NCI-H2107 (cell line): ENCODE measurements around the gene PRC1.

Source experiments
- DNase-seq: peaks from one replicate; lab custom pipeline; 2025; lab: John Stamatoyannopoulos, UW

Gene PRC1

DNA sequence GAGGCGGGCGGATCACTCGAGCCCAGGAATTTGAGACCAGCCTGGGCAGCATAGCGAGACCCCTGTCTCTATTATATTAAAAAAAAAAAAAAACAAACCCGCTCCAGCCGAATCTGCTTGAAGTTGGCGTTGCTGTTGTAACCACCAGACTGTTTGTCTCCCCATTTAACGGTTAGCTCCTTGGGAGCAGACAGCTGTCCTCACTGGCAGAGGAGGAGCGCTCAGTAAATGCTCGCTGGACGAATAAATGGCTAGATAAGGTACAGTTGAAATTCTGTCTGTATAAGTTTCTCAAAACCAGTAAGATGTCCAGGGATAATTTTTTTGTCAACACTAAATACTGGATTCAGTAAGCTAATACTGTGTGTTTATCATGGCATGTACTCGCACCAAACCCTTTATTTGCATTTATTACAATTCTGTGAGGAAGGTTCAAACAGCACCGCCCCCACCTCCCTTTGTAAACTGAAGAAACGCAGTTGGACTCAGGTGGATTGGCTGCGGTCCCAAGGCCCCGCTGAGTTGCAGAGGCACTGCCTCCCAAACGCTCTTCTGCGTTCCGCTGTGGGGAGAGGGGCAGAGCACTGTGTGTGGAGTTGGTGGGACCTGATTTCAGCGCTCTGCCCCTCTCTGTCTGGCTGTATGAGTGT is 38.6 kb downstream of the PRC1 start:
- no peak for DNase-seq

GRCh38 chr15:90954712-90955623 is 39.4 kb downstream of the PRC1 start, which contains the start of gene RCCD1:
Gene RCCD1 (plus strand): TSS chr15:90954884. CDS start chr15:90956735, 1,851 bp downstream.
- DNase-seq, result no peak

GRCh38 chr15:90953947-90954711 is 40.2 kb downstream of the PRC1 start:
- no peak for DNase-seq

DNA sequence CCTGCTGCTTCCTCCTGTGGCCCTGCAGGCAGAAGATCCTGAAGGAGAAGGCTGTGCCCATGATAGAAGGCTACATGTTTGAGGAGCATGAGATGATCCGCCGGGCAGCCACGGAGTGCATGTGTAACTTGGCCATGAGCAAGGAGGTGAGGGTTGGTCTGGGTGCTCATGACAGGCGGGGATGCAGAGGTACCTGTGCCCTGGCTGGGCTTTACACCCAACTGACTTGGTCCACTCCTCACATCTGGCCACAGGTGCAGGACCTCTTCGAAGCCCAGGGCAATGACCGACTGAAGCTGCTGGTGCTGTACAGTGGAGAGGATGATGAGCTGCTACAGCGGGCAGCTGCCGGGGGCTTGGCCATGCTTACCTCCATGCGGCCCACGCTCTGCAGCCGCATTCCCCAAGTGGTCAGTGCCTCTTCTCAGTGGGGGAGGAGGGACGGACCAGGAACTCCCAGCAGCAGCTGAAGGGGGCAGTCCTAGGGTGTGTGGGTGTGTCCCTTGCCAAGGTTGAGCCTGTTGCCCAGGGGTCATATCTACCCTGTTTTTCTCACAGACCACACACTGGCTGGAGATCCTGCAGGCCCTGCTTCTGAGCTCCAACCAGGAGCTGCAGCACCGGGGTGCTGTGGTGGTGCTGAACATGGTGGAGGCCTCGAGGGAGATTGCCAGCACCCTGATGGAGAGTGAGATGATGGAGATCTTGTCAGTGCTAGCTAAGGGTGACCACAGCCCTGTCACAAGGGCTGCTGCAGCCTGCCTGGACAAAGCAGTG is 41.2 kb downstream of the PRC1 start:
- DNase-seq, result no peak

- DNase-seq, result no peak
These were observed 43.7 kb downstream of the PRC1 start for GRCh38 chr15:90950676-90951075.

DNA sequence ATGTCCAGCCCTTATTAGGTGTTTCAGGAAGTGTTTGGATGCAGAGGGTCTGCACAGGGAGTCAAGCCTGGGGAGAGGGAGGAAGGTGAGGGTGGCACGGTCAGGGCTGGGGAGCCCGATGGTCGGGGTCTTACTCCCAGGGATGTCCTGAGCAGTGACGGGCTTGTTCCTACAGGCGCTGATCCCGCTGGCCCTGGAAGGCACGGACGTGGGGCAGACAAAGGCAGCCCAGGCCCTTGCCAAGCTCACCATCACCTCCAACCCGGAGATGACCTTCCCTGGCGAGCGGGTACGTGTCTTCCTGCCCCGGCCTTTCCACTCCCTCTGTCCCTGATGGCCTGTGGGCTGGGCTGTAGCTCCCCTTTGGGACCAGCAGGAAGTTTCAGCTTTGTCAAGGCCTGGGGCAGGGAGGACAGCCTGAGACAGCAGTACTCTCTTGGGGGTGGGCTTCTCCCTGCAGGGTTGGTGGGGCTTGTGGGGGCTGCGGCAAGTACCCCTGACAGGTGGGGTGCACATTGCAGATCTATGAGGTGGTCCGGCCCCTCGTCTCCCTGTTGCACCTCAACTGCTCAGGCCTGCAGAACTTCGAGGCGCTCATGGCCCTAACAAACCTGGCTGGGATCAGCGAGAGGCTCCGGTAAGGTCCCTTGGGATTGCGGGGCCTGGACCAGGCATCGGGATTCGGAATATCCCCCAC is 44.2 kb downstream of the PRC1 start:
- no peak for DNase-seq

- no peak for DNase-seq
These were observed 45.8 kb downstream of the PRC1 start for GRCh38 chr15:90948506-90948905.

GRCh38 chr15:90947577-90948357 is 46.6 kb downstream of the PRC1 start:
- no peak for DNase-seq

DNA sequence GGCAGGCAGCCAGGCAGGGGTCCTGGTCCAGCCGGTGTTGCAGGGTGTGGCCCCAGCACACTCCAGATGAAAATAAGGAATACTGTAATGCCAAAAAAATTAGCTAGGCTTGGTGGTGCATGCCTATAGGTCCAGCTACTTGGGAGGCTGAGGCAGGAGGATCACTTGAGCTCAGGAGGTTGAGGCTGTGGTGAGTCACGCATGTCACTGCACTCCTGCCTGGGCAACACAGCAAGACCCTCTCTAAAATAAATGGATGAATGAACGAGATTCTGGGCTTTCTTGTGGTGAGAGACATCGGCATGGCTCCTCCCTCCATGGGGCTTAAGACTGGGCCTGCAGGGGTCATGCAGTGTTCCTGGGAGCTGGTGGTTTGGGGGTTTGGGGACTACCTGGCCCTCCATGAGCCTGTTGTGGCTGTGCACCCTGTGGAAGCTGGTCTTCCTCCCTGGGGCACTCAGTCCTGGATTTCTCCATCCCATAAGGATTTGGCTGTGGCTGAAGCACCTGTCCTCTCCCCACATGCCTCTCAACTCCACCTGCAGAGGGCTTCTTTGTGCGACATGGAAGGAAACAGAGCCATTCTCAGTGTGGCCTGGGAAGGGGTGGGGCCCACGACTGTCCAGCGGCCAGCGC is 47.3 kb downstream of the PRC1 start:
- DNase-seq, result no peak

DNA sequence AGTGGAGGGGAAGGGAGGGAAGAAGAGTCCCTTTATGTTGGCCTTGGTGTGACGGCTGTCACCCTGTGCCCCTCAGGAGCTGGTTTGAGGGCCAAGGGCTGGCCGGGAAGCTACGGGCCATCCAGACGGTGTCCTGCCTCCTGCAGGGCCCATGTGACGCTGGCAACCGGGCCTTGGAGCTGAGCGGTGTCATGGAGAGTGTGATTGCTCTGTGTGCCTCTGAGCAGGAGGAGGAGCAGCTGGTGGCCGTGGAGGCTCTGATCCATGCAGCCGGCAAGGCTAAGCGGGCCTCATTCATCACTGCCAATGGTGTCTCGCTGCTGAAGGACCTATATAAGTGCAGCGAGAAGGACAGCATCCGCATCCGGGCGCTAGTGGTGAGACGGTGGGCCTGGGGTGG is 47.8 kb downstream of the PRC1 start:
- DNase-seq, result no peak

DNA sequence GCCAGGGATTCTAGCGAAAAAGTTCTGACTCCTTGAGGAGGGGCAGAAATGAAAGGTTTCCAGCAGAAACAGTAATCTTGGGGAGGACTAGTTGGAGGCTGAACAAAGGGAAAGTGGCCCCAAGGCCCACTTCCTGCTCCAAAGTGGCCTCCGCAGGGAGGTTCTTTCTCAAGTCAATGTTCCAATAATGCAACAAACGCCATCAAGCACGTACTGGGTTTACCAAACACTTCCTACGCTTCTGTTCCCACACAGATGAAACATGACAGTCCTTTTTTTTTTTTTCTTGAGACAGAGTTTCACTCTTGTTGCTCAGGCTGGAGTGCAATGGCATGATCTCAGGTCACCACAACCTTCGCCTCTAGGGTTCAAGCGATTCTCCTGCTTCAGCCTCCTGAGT is 49.2 kb downstream of the PRC1 start:
- DNase-seq, result no peak

GRCh38 chr15:90942354-90943120 is 51.8 kb downstream of the PRC1 start:
- DNase-seq, result no peak

DNA sequence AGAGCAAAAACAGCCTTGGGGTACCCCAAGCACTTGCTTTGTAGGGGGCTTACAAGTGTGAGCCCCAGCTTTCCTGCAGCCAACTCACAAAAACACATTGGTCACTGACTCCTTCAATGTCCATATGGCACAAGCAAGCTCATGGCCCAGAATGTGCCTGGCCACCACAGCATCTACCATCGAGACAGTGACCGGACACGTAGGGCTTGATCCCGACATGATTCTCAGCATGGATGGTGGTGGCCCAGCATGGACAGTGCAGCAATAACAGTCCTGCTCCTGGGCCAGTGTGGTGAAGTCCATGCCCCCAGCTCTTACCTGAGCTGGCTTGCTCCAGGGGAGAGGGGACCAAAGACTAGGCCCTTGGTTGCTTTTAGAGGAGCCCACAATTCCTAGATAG is 53.3 kb downstream of the PRC1 start:
- DNase-seq, result no peak

- DNase-seq, result no peak
These were observed 54.6 kb downstream of the PRC1 start for GRCh38 chr15:90939756-90940155.

- DNase-seq, result no peak
These were observed 56.1 kb downstream of the PRC1 start for GRCh38 chr15:90938261-90938660.

DNA sequence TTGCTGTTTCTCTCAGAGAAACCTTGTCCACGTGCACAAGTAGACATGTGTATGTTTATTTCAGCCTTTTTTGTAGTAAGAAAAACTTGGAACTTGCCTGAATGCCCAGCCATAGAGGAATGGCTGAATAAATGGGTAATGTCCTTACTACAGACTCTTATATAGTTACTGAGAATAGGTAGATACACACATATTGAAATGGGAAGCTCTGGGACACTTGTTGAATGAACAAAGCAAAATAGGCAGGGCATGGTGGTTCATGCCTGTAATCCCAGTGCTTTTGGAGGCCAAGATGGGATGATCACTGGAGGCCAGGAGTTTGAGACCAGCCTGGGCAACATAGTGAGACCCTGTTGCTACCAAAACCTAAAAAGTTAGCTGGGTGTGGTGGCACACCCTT is 57.5 kb downstream of the PRC1 start:
- DNase-seq, result no peak

- peak; percentile 64 for DNase-seq
These were observed 59.2 kb downstream of the PRC1 start, which contains the start of gene UNC45A for GRCh38 chr15:90934949-90935751. Gene UNC45A (plus strand): TSS chr15:90935285. CDS start chr15:90935325, 40 bp downstream.
